ENCODE data around the gene TBC1D24.

TBC1D24 gene

GRCh38 chr16:2458887-2459646 lies 15.9 kb upstream of the TBC1D24 start:
- no peak for DNase-seq (ENCODE audit: extremely low read depth, low read depth)
- TF ChIP-seq, protein P1, sequence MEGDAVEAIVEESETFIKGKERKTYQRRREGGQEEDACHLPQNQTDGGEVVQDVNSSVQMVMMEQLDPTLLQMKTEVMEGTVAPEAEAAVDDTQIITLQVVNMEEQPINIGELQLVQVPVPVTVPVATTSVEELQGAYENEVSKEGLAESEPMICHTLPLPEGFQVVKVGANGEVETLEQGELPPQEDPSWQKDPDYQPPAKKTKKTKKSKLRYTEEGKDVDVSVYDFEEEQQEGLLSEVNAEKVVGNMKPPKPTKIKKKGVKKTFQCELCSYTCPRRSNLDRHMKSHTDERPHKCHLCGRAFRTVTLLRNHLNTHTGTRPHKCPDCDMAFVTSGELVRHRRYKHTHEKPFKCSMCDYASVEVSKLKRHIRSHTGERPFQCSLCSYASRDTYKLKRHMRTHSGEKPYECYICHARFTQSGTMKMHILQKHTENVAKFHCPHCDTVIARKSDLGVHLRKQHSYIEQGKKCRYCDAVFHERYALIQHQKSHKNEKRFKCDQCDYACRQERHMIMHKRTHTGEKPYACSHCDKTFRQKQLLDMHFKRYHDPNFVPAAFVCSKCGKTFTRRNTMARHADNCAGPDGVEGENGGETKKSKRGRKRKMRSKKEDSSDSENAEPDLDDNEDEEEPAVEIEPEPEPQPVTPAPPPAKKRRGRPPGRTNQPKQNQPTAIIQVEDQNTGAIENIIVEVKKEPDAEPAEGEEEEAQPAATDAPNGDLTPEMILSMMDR (IDR thresholded peaks at IDR 0.05; ENCODE audit: low read depth, low read length), result no peak

DNA sequence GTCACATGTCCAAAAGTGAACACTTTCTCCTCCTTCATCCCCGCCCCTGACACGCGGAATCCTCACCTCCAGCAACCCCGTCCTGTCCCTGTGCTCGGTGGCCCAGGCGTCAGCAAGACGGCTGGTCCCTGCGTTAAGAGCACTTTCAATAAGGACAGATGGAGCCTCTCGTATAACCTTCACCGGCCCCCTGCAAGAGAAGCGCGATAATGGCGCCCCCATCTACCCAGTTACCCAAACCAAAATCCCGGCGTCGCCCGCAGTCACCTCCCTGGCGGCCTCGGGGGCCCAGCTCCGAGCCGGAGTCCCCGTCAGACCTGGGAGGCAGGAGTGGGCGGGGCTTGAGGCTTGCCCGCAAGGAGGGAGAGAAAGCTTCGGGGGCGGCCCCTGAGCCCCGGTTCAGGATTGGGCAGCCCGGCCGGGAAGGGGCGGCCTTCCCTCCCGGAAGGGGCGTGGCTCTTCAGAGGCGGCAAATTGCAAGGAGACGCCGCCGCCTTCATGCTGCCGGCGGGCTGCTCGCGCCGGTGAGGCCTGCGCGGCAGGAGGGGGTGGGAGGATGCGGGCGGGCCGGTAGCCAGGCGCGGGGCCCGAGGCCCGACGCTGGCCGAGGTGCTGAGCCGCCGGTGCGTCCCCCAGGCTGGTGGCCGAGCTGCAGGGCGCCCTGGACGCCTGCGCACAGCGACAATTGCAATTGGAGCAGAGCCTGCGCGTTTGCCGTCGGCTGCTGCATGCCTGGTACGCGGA lies 15.1 kb upstream of the TBC1D24 start, which contains the start of gene TEDC2:
TSS of gene TEDC2 (plus strand) at position 463 of the 744 bp plus-strand sequence. CDS start at position 499, 36 bp downstream.
- DNase-seq (ENCODE audit: extremely low read depth, low read depth), result peak; percentile 65
- TF ChIP-seq, protein P1 (IDR thresholded peaks at IDR 0.05; ENCODE audit: low read depth, low read length), result no peak

GRCh38 chr16:2460391-2460713 lies 14.6 kb upstream of the TBC1D24 start:
- TF ChIP-seq, protein P1 (IDR thresholded peaks at IDR 0.05; ENCODE audit: low read depth, low read length), result no peak
- DNase-seq (ENCODE audit: extremely low read depth, low read depth), result no peak

DNA sequence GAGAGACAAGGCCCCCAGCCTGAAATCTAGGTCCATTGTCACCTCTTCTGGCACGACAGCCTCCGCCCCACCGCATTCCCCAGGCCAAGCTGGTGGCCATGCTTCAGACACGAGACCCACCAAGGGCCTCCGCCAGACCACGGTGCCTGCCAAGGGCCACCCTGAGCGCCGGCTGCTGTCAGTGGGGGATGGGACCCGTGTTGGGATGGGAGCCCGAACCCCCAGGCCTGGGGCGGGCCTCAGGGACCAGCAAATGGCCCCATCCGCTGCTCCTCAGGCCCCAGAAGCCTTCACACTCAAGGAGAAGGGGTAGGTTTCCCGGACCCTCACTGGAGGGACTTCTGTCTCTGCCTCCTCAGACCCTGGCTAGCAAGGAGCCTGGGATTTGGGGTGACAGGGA lies 14.0 kb upstream of the TBC1D24 start:
- no peak for DNase-seq (ENCODE audit: extremely low read depth, low read depth)
- TF ChIP-seq, protein P1 (IDR thresholded peaks at IDR 0.05; ENCODE audit: low read depth, low read length), result no peak

GRCh38 chr16:2462031-2462866 lies 12.7 kb upstream of the TBC1D24 start:
- TF ChIP-seq, protein P1 (IDR thresholded peaks at IDR 0.05; ENCODE audit: low read depth, low read length), result no peak

DNA sequence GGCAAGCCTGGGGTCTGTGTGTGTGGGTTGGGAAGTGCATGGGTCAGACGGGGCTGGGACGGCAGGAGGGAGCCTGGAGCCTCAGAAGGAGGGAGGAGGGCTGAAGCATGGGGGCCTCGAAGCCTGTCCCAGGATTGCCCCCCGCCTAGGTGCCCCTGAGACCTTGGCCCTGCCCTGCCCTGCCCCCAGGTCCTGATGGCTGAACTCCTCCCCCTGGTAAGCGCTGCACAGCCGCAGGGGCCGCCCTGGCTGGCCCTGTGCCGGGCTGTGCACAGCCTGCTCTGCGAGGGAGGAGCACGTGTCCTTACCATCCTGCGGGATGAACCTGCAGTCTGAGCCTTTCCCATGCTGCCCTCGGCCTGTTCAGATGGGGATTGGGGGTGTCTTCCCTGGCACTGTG lies 10.6 kb upstream of the TBC1D24 start:
- TF ChIP-seq, protein P1 (IDR thresholded peaks at IDR 0.05; ENCODE audit: low read depth, low read length), result no peak
- DNase-seq (ENCODE audit: extremely low read depth, low read depth), result no peak

More at GRCh38 chr16:2462031-2462866, 12.7 kb upstream of the TBC1D24 start:
- no peak for DNase-seq (ENCODE audit: extremely low read depth, low read depth)
